ENCODE measurements around the gene SDC4.

The SDC4 gene

GRCh38 chr20:45346291-45346718 lies 1.9 kb downstream of the SDC4 start:
- Mint-ChIP-seq H3K36me3 (ENCODE audit: insufficient read depth) (no peaks in the 10 kb centered on the region), H3K27ac (ENCODE audit: low read depth) (no peak overlapping the region), H3K4me3 (no peak overlapping the region), H3K9me3 (no peaks in the 10 kb centered on the region), H3K4me1 (peaks cover 12% of the 10 kb centered on the region), H3K27me3 (peaks cover 9% of the 10 kb centered on the region)
- ATAC-seq (replicated peaks; ENCODE audit: extremely low read depth, poor library complexity, severe bottlenecking) = no peak
- no peak for DNase-seq (ENCODE audit: low spot score in 2 of 2)

- DNase-seq (ENCODE audit: low spot score in 2 of 2) (no peak), ATAC-seq (replicated peaks; ENCODE audit: extremely low read depth, poor library complexity, severe bottlenecking) (no peak)
- no peak overlapping the region for H3K4me3 Mint-ChIP-seq
- H3K36me3 Mint-ChIP-seq (ENCODE audit: insufficient read depth) = no peaks in the 10 kb centered on the region
- no peaks in the 10 kb centered on the region for H3K9me3 Mint-ChIP-seq
- peaks cover 9% of the 10 kb centered on the region for H3K27me3 Mint-ChIP-seq
- H3K4me1 Mint-ChIP-seq = peaks cover 12% of the 10 kb centered on the region
- H3K27ac Mint-ChIP-seq (ENCODE audit: low read depth) = no peak overlapping the region
Measured at GRCh38 chr20:45345104-45345936, 2.9 kb downstream of the SDC4 start.

- Mint-ChIP-seq H3K27ac (ENCODE audit: low read depth) (no peak overlapping the region), H3K27me3 (peaks cover 9% of the 10 kb centered on the region), H3K9me3 (no peaks in the 10 kb centered on the region), H3K4me1 (peaks cover 12% of the 10 kb centered on the region), H3K36me3 (ENCODE audit: insufficient read depth) (no peaks in the 10 kb centered on the region), H3K4me3 (no peak overlapping the region)
- DNase-seq (ENCODE audit: low spot score in 2 of 2) (no peak), ATAC-seq (replicated peaks; ENCODE audit: extremely low read depth, poor library complexity, severe bottlenecking) (no peak)
Measured at GRCh38 chr20:45344168-45344860, 3.9 kb downstream of the SDC4 start.

GRCh38 chr20:45343532-45344167 lies 4.6 kb downstream of the SDC4 start:
- no peaks in the 10 kb centered on the region for H3K9me3 Mint-ChIP-seq
- H3K27me3 Mint-ChIP-seq = peaks cover 9% of the 10 kb centered on the region
- H3K4me1 Mint-ChIP-seq = peaks cover 11% of the 10 kb centered on the region
- no peak for ATAC-seq (replicated peaks; ENCODE audit: extremely low read depth, poor library complexity, severe bottlenecking)
- H3K27ac Mint-ChIP-seq (ENCODE audit: low read depth) = no peak overlapping the region
- H3K4me3 Mint-ChIP-seq = no peak overlapping the region
- no peaks in the 10 kb centered on the region for H3K36me3 Mint-ChIP-seq (ENCODE audit: insufficient read depth)
- no peak for DNase-seq (ENCODE audit: low spot score in 2 of 2)

- no peaks in the 10 kb centered on the region for H3K36me3 Mint-ChIP-seq (ENCODE audit: insufficient read depth)
- ATAC-seq (replicated peaks; ENCODE audit: extremely low read depth, poor library complexity, severe bottlenecking) (no peak), DNase-seq (ENCODE audit: low spot score in 2 of 2) (no peak)
- H3K27ac Mint-ChIP-seq (ENCODE audit: low read depth) = no peak overlapping the region
- peaks cover 7% of the 10 kb centered on the region for H3K4me1 Mint-ChIP-seq
- peaks cover 9% of the 10 kb centered on the region for H3K27me3 Mint-ChIP-seq
- no peak overlapping the region for H3K4me3 Mint-ChIP-seq
- H3K9me3 Mint-ChIP-seq = no peaks in the 10 kb centered on the region
Measured at GRCh38 chr20:45342855-45343531, 5.2 kb downstream of the SDC4 start.

GRCh38 chr20:45341939-45342854 lies 6.0 kb downstream of the SDC4 start:
- Mint-ChIP-seq H3K4me3 (no peak overlapping the region), H3K4me1 (peaks cover under 1% of the 10 kb centered on the region), H3K27ac (ENCODE audit: low read depth) (no peak overlapping the region), H3K27me3 (peaks cover 9% of the 10 kb centered on the region), H3K36me3 (ENCODE audit: insufficient read depth) (no peaks in the 10 kb centered on the region), H3K9me3 (no peaks in the 10 kb centered on the region)
- ATAC-seq (replicated peaks; ENCODE audit: extremely low read depth, poor library complexity, severe bottlenecking) (no peak), DNase-seq (ENCODE audit: low spot score in 2 of 2) (no peak)

GRCh38 chr20:45341579-45341938 lies 6.7 kb downstream of the SDC4 start:
- no peak overlapping the region for H3K27ac Mint-ChIP-seq (ENCODE audit: low read depth)

GRCh38 chr20:45340951-45341350 lies 7.3 kb downstream of the SDC4 start:
- Mint-ChIP-seq H3K27me3 (no peaks in the 10 kb centered on the region), H3K9me3 (no peaks in the 10 kb centered on the region), H3K4me1 (no peaks in the 10 kb centered on the region), H3K4me3 (no peak overlapping the region), H3K27ac (ENCODE audit: low read depth) (no peak overlapping the region), H3K36me3 (ENCODE audit: insufficient read depth) (no peaks in the 10 kb centered on the region)
- no peak for DNase-seq (ENCODE audit: low spot score in 2 of 2)
- ATAC-seq (replicated peaks; ENCODE audit: extremely low read depth, poor library complexity, severe bottlenecking) = no peak

More at GRCh38 chr20:45341579-45341938, 6.7 kb downstream of the SDC4 start:
- no peak for ATAC-seq (replicated peaks; ENCODE audit: extremely low read depth, poor library complexity, severe bottlenecking)
- H3K4me3 Mint-ChIP-seq = no peak overlapping the region
- H3K4me1 Mint-ChIP-seq = no peaks in the 10 kb centered on the region
- H3K9me3 Mint-ChIP-seq = no peaks in the 10 kb centered on the region
- no peak for DNase-seq (ENCODE audit: low spot score in 2 of 2)
- H3K36me3 Mint-ChIP-seq (ENCODE audit: insufficient read depth) = no peaks in the 10 kb centered on the region
- H3K27me3 Mint-ChIP-seq = peaks cover 3% of the 10 kb centered on the region

GRCh38 chr20:45340236-45340847 lies 7.9 kb downstream of the SDC4 start:
- H3K4me3 Mint-ChIP-seq = no peak overlapping the region
- no peaks in the 10 kb centered on the region for H3K36me3 Mint-ChIP-seq (ENCODE audit: insufficient read depth)
- no peak overlapping the region for H3K27ac Mint-ChIP-seq (ENCODE audit: low read depth)
- no peak for ATAC-seq (replicated peaks; ENCODE audit: extremely low read depth, poor library complexity, severe bottlenecking)
- no peaks in the 10 kb centered on the region for H3K9me3 Mint-ChIP-seq
- no peak for DNase-seq (ENCODE audit: low spot score in 2 of 2)
- H3K4me1 Mint-ChIP-seq = no peaks in the 10 kb centered on the region
- no peaks in the 10 kb centered on the region for H3K27me3 Mint-ChIP-seq

GRCh38 chr20:45339799-45340198 lies 8.4 kb downstream of the SDC4 start:
- Mint-ChIP-seq H3K36me3 (ENCODE audit: insufficient read depth) (no peaks in the 10 kb centered on the region), H3K27ac (ENCODE audit: low read depth) (no peak overlapping the region)
- ATAC-seq (replicated peaks; ENCODE audit: extremely low read depth, poor library complexity, severe bottlenecking) = no peak

GRCh38 chr20:45339084-45339483 lies 9.1 kb downstream of the SDC4 start:
- no peaks in the 10 kb centered on the region for H3K9me3 Mint-ChIP-seq
- H3K4me3 Mint-ChIP-seq = no peak overlapping the region
- ATAC-seq (replicated peaks; ENCODE audit: extremely low read depth, poor library complexity, severe bottlenecking) = no peak
- DNase-seq (ENCODE audit: low spot score in 2 of 2) = no peak
- no peaks in the 10 kb centered on the region for H3K27me3 Mint-ChIP-seq
- H3K27ac Mint-ChIP-seq (ENCODE audit: low read depth) = peak overlapping the region; percentile 30
- no peaks in the 10 kb centered on the region for H3K4me1 Mint-ChIP-seq
- no peaks in the 10 kb centered on the region for H3K36me3 Mint-ChIP-seq (ENCODE audit: insufficient read depth)

More at GRCh38 chr20:45339799-45340198, 8.4 kb downstream of the SDC4 start:
- Mint-ChIP-seq H3K4me3 (no peak overlapping the region), H3K27me3 (no peaks in the 10 kb centered on the region), H3K9me3 (no peaks in the 10 kb centered on the region), H3K4me1 (no peaks in the 10 kb centered on the region)
- no peak for DNase-seq (ENCODE audit: low spot score in 2 of 2)
